ENCODE measurements around the gene SLC28A1.

GRCh38 chr15:84951736-84952135 lies 67.3 kb downstream of the SLC28A1 start:
- TF ChIP-seq CTCF (IDR thresholded peaks at IDR 0.05; ENCODE audit: insufficient read depth, low read depth, low read length) (no peak), EZH2 (IDR thresholded peaks at IDR 0.05; ENCODE audit: insufficient read depth, low read length) (no peak)
